ENCODE data around the gene RRP12.
A peak's percentile ranks its signal among the peaks of the same experiment; 100 is the strongest.

Gene RRP12

DNA sequence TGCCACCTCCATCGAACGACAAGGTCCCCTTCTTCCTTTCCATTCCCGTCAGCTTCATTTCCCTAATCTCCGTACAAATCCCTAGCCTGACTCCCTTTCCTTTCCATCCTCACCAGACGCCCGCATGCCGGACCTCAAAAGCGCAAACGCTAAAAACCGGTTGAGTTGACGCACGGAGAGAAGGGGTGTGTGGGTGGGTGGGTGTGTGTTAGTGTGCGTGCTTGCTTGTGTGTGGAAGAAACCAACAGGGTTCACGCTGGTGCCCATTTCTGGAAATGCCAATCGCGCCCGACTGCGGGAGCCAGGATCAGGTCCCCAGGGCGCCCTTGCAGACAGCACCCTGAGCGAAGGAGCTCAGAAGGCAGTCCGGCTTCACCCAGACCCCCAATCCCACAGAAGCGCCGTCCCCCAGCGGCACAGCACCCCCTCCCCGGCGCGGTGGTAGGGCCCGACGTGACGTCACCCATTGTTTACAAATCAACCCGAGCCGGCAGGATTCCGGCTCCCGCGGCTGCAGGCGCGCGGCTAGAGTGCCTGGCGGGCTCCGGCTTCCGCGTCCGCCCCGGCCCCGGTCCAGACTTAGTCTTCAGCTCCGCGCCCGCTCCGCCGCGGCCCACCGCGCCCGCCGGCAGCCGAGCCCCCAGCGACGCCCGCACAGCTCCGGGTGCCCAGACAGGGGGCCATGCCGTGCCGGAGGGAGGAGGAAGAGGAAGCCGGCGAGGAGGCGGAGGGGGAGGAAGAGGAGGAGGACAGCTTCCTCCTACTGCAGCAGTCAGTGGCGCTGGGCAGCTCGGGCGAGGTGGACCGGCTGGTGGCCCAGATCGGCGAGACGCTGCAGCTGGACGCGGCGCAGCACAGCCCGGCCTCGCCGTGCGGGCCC, 82.1 kb downstream of the RRP12 start, which contains the start of gene FRAT1:
TSS of gene FRAT1 (plus strand) at position 500 of the 880 bp plus-strand sequence. CDS start at position 683, 183 bp downstream.
- DNase-seq (ENCODE audit: low read depth in 2 of 2): peak; percentile 73 to 75

DNA sequence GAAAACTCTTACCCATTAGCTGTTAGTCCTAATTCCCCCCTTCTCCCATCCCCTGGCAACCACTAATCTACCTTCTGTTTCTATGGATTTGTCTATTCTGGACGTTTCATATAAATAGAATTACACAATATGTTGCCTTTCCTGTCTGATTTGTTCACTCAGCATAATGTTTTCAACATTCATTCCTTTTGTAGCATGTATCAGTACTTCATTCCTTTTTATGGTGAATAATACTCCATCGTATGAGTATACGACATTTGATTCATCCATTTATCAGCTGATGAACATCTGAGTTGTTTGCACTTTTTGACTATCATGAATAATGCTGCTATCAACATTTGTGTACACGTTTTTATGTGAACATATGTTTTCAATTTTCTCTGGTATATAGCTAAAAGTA, 86.5 kb downstream of the RRP12 start:
- no peak for DNase-seq (ENCODE audit: low read depth in 2 of 2)

DNA sequence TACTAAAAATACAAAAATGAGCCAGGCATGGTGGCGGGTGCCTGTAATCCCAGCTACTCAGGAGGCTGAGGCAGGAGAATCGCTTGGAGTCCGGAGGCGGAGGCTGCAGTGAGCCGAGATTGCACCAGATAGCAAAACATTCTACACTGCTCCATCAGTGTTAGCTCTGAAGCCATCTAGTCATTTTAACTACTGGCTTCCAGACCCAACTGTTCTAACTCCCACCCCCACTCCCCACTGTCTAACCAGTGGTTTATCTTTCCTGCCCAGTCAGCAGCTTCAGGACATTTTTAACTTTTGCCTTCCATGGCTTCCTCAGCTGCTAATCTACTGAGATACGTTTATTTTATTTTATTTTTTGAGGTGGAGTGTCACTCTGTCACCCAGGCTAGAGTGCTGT, 88.2 kb downstream of the RRP12 start:
- no peak for DNase-seq (ENCODE audit: low read depth in 2 of 2)

GRCh38 chr10:97311111-97311626, 90.0 kb downstream of the RRP12 start:
- no peak for DNase-seq (ENCODE audit: low read depth in 2 of 2)

DNA sequence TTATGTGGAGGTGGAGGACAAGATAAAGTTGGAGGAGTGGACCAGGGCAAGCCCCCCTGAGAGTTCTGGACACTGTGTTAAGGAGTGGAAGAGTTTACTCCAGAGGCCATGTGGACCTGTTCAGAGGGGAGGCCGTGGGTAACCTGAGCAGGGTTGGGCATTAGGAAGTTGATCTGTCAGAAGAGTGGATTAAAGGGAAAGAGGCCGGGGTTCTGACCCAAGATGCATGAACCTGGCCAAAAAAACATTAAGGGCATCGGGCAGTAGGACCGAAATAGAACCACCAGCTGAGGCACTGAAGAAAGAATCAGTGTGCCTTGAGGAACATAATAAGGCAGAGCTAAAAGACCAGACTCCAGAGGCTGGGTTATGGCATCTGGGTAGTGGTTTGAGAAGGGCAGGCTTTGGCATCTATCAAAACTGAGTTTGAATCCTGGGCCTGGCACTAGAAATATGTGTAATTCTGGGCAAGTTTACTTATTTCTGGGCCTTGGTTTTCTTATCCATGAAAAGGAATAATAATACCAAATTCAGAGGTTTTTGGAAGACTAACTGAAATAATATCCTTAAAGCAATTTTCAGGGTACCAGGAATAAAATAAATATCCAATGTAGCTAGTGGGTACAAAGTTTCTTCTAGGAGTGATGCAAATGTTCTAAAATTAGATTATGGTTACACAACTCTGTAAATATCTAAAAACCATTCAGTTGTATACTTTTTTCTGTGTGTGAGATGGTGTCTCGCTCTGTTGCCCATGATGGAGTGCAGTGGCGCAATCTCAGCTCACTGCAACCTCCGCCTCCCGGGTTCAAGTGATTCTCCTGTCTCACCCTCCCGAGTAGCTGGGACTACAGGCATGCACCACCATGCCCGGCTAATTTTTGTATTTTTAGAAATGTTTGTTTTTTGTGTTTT, 93.0 kb downstream of the RRP12 start:
- no peak for DNase-seq (ENCODE audit: low read depth in 2 of 2)

DNA sequence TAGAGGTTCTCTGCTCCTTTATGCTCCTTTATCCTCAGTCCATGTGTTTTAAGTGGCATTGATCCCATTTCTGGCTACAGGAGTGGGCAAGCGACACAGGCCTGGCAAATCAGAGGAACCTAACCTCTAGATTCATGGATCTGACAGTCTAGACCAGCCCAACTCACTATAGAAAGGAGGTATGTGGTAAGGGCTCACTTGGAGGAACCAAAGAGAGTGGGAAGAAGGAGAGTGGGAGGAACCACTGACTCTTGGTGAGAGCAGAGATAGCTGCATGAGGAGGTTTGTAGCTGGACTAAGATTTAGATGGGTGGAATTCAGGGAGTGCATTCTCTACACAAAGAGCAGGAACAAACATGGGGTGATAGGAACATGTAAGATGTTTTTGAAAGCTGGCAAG, 93.7 kb downstream of the RRP12 start:
- no peak for DNase-seq (ENCODE audit: low read depth in 2 of 2)

All from stimulated activated CD8-positive, alpha-beta memory T cell treated with anti-CD3 and anti-CD28 coated beads, Interleukin-15, amount 100 ng/mL, for 4 hours (primary cell).